ENCODE measurements around the gene PEAR1.

The PEAR1 gene

DNA sequence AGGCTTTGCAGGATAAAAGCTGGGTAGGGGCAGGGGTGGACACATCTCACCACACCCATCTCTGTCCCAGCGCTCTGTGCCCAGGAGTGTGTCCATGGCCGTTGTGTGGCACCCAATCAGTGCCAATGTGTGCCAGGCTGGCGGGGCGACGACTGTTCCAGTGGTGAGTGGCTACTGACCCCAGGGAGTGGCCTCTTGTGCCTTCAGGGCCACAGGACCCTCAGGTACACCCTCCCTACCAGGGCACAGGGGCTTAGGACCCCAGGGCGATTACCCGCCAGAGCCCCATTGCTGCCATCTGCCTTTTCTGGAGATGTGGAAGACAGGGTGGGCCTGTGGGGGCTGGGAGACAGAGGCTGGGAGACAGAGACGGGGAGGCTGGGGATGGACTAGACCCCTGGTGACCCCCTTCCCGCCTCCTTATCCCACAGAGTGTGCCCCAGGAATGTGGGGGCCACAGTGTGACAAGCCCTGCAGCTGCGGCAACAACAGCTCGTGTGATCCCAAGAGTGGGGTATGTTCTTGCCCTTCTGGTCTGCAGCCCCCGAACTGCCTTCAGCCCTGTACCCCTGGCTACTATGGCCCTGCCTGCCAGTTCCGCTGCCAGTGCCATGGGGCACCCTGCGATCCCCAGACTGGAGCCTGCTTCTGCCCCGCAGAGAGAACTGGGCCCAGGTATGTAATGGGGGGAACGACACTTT, 12.8 kb downstream of the PEAR1 start:
- CTCF ChIA-PET: no interaction called here

DNA sequence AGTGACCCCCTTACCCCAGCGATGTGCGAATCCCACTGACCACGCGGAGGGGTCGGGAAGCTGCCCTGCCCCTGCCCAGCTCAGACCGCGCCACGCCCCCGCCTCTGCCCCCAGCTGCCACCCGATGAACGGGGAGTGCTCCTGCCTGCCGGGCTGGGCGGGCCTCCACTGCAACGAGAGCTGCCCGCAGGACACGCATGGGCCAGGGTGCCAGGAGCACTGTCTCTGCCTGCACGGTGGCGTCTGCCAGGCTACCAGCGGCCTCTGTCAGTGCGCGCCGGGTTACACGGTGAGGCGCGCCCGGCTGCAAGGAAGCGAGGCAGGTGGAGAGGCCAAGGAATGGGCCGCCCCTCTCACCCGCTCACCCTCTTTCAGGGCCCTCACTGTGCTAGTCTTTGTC, 15.0 kb downstream of the PEAR1 start:
- DNase-seq (ENCODE audit: extremely low spot score): no peak
- TF ChIP-seq, protein P1, sequence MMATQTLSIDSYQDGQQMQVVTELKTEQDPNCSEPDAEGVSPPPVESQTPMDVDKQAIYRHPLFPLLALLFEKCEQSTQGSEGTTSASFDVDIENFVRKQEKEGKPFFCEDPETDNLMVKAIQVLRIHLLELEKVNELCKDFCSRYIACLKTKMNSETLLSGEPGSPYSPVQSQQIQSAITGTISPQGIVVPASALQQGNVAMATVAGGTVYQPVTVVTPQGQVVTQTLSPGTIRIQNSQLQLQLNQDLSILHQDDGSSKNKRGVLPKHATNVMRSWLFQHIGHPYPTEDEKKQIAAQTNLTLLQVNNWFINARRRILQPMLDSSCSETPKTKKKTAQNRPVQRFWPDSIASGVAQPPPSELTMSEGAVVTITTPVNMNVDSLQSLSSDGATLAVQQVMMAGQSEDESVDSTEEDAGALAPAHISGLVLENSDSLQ (IDR thresholded peaks at IDR 0.05): no peak
- no peak for TF ChIP-seq CTBP1 (IDR thresholded peaks at IDR 0.05; ENCODE audit: borderline replicate concordance)
- TF ChIP-seq LEF1 (IDR thresholded peaks at IDR 0.05; ENCODE audit: borderline replicate concordance): no peak
- TF ChIP-seq NFRKB (IDR thresholded peaks at IDR 0.05): no peak
- TF ChIP-seq TARDBP (IDR thresholded peaks at IDR 0.05): no peak
- TF ChIP-seq L3MBTL2 (conservative IDR thresholded peaks at IDR 0.05): no peak
- no peak for TF ChIP-seq SP1 (IDR thresholded peaks at IDR 0.05)
- TF ChIP-seq SUZ12 (IDR thresholded peaks at IDR 0.05): no peak
- TF ChIP-seq BHLHE40 (IDR thresholded peaks at IDR 0.05; ENCODE audit: borderline replicate concordance): no peak
- TF ChIP-seq FOXK2 (IDR thresholded peaks at IDR 0.05): no peak
- TF ChIP-seq ELF4 (IDR thresholded peaks at IDR 0.05): no peak
- no peak for TF ChIP-seq ARNT (IDR thresholded peaks at IDR 0.05)
- no peak for TF ChIP-seq FOXA1 (IDR thresholded peaks at IDR 0.05)
- no peak for TF ChIP-seq FOXM1 (IDR thresholded peaks at IDR 0.05; ENCODE audit: borderline replicate concordance)
- no peak for TF ChIP-seq HDGF (IDR thresholded peaks at IDR 0.05; ENCODE audit: borderline replicate concordance)
- no peak for TF ChIP-seq ZNF384 (IDR thresholded peaks at IDR 0.05)
- ChIA-PET CTCF (interaction anchor here (1.1 kb wide), 1 partner anchor 219 kb away, joined by 3 read pairs; no protein-coding TSS in a partner anchor), POLR2A (no interaction called here)

More for the DNA sequence above, 12.8 kb downstream of the PEAR1 start:
- POLR2A ChIA-PET: no interaction called here
- no peak for DNase-seq (ENCODE audit: extremely low spot score)
- TF ChIP-seq BHLHE40 (IDR thresholded peaks at IDR 0.05; ENCODE audit: borderline replicate concordance) (no peak), LEF1 (IDR thresholded peaks at IDR 0.05; ENCODE audit: borderline replicate concordance) (no peak), FOXK2 (IDR thresholded peaks at IDR 0.05) (no peak), FOXM1 (IDR thresholded peaks at IDR 0.05; ENCODE audit: borderline replicate concordance) (no peak), NFRKB (IDR thresholded peaks at IDR 0.05) (no peak), FOXA1 (IDR thresholded peaks at IDR 0.05) (no peak), SUZ12 (IDR thresholded peaks at IDR 0.05) (no peak), L3MBTL2 (conservative IDR thresholded peaks at IDR 0.05) (no peak), ZNF384 (IDR thresholded peaks at IDR 0.05) (no peak), TARDBP (IDR thresholded peaks at IDR 0.05) (no peak)
- TF ChIP-seq, protein P1 (IDR thresholded peaks at IDR 0.05): no peak

GRCh38 chr1:156908955-156909354, 15.4 kb downstream of the PEAR1 start:
- ChIA-PET POLR2A (no interaction called here), CTCF (interaction anchor here (1.0 to 1.1 kb wide), 2 partner anchors 11 to 220 kb away, joined by 3 read pairs; no protein-coding TSS in a partner anchor)
- DNase-seq (ENCODE audit: extremely low spot score): no peak
- TF ChIP-seq L3MBTL2 (conservative IDR thresholded peaks at IDR 0.05): no peak
- TF ChIP-seq FOXA1 (IDR thresholded peaks at IDR 0.05): no peak

DNA sequence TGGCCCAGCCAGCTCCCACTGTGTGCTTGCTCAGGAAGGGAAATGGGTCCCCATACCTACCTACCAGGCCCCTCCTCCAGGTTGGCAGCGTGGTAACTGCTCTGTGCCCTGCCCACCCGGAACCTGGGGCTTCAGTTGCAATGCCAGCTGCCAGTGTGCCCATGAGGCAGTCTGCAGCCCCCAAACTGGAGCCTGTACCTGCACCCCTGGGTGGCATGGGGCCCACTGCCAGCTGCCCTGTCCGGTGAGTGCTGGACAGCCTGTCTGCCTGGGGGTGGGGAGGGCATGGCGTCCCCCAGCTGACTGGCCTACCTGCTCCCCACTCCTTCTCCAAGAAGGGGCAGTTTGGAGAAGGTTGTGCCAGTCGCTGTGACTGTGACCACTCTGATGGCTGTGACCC, 16.2 kb downstream of the PEAR1 start:
- TF ChIP-seq ARNT (IDR thresholded peaks at IDR 0.05): no peak
- TF ChIP-seq L3MBTL2 (conservative IDR thresholded peaks at IDR 0.05): no peak
- TF ChIP-seq HDGF (IDR thresholded peaks at IDR 0.05; ENCODE audit: borderline replicate concordance): no peak
- POLR2A ChIA-PET: interaction anchor here (1.5 kb wide), 1 partner anchor 17 kb away, joined by 4 read pairs; no protein-coding TSS in a partner anchor
- CTCF ChIA-PET: interaction anchor here (1.0 to 1.4 kb wide), 2 partner anchors 10 to 15 kb away, joined by 3 to 7 read pairs; no protein-coding TSS in a partner anchor
- DNase-seq (ENCODE audit: extremely low spot score): no peak

GRCh38 chr1:156910309-156910782, 16.8 kb downstream of the PEAR1 start:
- CTCF ChIA-PET: interaction anchor here (0.7 to 2.2 kb wide), 13 partner anchors 9 to 225 kb away, joined by 3 to 8 read pairs (median 4); partner anchors contain the start of gene LRRC71
- TF ChIP-seq CTBP1 (IDR thresholded peaks at IDR 0.05; ENCODE audit: borderline replicate concordance) (no peak), SP1 (IDR thresholded peaks at IDR 0.05) (no peak), LEF1 (IDR thresholded peaks at IDR 0.05; ENCODE audit: borderline replicate concordance) (no peak), NFRKB (IDR thresholded peaks at IDR 0.05) (no peak), ZNF384 (IDR thresholded peaks at IDR 0.05) (no peak), L3MBTL2 (conservative IDR thresholded peaks at IDR 0.05) (no peak), ELF4 (IDR thresholded peaks at IDR 0.05) (no peak), TARDBP (IDR thresholded peaks at IDR 0.05) (no peak), HDGF (IDR thresholded peaks at IDR 0.05; ENCODE audit: borderline replicate concordance) (no peak), FOXM1 (IDR thresholded peaks at IDR 0.05; ENCODE audit: borderline replicate concordance) (no peak), FOXK2 (IDR thresholded peaks at IDR 0.05) (no peak), ARNT (IDR thresholded peaks at IDR 0.05) (no peak), SUZ12 (IDR thresholded peaks at IDR 0.05) (no peak), BHLHE40 (IDR thresholded peaks at IDR 0.05; ENCODE audit: borderline replicate concordance) (no peak)
- TF ChIP-seq, protein P1 (IDR thresholded peaks at IDR 0.05): no peak
- peak; percentile 90 for DNase-seq (ENCODE audit: extremely low spot score)
- POLR2A ChIA-PET: interaction anchor here (1.5 kb wide), 1 partner anchor 16 kb away, joined by 4 read pairs; no protein-coding TSS in a partner anchor
